SJSA1 (cell line): ENCODE results near the gene OIT3. TPM values are rescaled to one million over a fixed set of nuclear protein-coding genes. Genes with fewer than 3 reads are reported as not detected.
"Not testable (repeated sequence)": the region's sequence is repeated elsewhere in the genome, so short reads cannot be mapped to it uniquely, and the experiment has no call there.

Experiments
- DNase-seq, 2 experiments: peaks; one replicate each; pipeline ENCODE4 v3.0.0-alpha.2; 2015 to 2020; ENCODE audit warnings: low spot score in 2 of 2, low read depth in 1 of 2
- H3K27ac ChIP-seq: fragments of 250-450 bp; sonication (Bioruptor Pico); 2 replicates; pipeline ENCODE4 v1.5.1; 2020; ENCODE audit warnings: mild to moderate bottlenecking, moderate library complexity
- H3K27me3 ChIP-seq: fragments of 250-450 bp; sonication (Bioruptor Pico); replicated peaks from 2 replicates; pipeline ENCODE4 v1.5.1; 2020; ENCODE audit warnings: mild to moderate bottlenecking, moderate library complexity
- H3K36me3 ChIP-seq: fragments of 250-450 bp; sonication (Bioruptor Pico); 2 replicates; pipeline ENCODE4 v1.5.1; 2020; ENCODE audit warnings: mild to moderate bottlenecking
- H3K4me1 ChIP-seq: fragments of 250-450 bp; sonication (Bioruptor Pico); replicated peaks from 2 replicates; pipeline ENCODE4 v1.6.1; 2021; ENCODE audit warnings: mild to moderate bottlenecking
- H3K4me3 ChIP-seq: fragments of 250-450 bp; sonication (Bioruptor Pico); 2 replicates; pipeline ENCODE4 v1.5.1; 2020; ENCODE audit warnings: mild to moderate bottlenecking
- H3K9me3 ChIP-seq: fragments of 250-450 bp; sonication (Bioruptor Pico); replicated peaks from 2 replicates; pipeline ENCODE4 v1.5.1; 2020; ENCODE audit warnings: mild to moderate bottlenecking
- total RNA-seq: library from RNA; depleted of rRNA; stranded (reverse); fragments of >200 nt; shearing (Covaris generic); gene quantifications from 2 replicates; pipeline ENCODE4 v1.2.3, GENCODE V29; 2014

The OIT3 gene
- total RNA-seq, 1 experiment from 2014 or later: not detected

GRCh38 chr10:72885953-72886352, 7.6 kb upstream of the OIT3 start:
- peaks cover 27% of the 10 kb centered on the region for H3K36me3 ChIP-seq
- H3K4me3 ChIP-seq: no peak overlapping the region
- no peak for DNase-seq
- no peak overlapping the region for H3K27ac ChIP-seq
- H3K27me3 ChIP-seq: no peaks in the 10 kb centered on the region
- no peaks in the 10 kb centered on the region for H3K4me1 ChIP-seq
- no peaks in the 10 kb centered on the region for H3K9me3 ChIP-seq

GRCh38 chr10:72886621-72887020, 6.9 kb upstream of the OIT3 start:
- DNase-seq: no peak
- H3K27me3 ChIP-seq: no peaks in the 10 kb centered on the region
- no peak overlapping the region for H3K27ac ChIP-seq
- H3K36me3 ChIP-seq: peaks cover 27% of the 10 kb centered on the region
- H3K4me1 ChIP-seq: no peaks in the 10 kb centered on the region
- no peaks in the 10 kb centered on the region for H3K9me3 ChIP-seq
- H3K4me3 ChIP-seq: no peak overlapping the region

- Histone ChIP-seq H3K4me3 (no peak overlapping the region), H3K9me3 (no peaks in the 10 kb centered on the region), H3K27ac (no peak overlapping the region), H3K27me3 (no peaks in the 10 kb centered on the region), H3K4me1 (no peaks in the 10 kb centered on the region), H3K36me3 (peaks cover 27% of the 10 kb centered on the region)
- DNase-seq: no peak
These were observed 6.5 kb upstream of the OIT3 start for GRCh38 chr10:72887043-72887442.

GRCh38 chr10:72888151-72888638, 5.3 kb upstream of the OIT3 start:
- H3K36me3 ChIP-seq: peaks cover 27% of the 10 kb centered on the region
- DNase-seq: no peak
- no peaks in the 10 kb centered on the region for H3K4me1 ChIP-seq

GRCh38 chr10:72889391-72889831, 4.1 kb upstream of the OIT3 start:
- Histone ChIP-seq H3K4me3 (no peak overlapping the region), H3K36me3 (peaks cover 27% of the 10 kb centered on the region), H3K27ac (no peak overlapping the region), H3K27me3 (no peaks in the 10 kb centered on the region), H3K4me1 (no peaks in the 10 kb centered on the region), H3K9me3 (no peaks in the 10 kb centered on the region)
- DNase-seq: no peak

More at GRCh38 chr10:72888151-72888638, 5.3 kb upstream of the OIT3 start:
- H3K27ac ChIP-seq: no peak overlapping the region
- no peaks in the 10 kb centered on the region for H3K9me3 ChIP-seq
- no peak overlapping the region for H3K4me3 ChIP-seq
- no peaks in the 10 kb centered on the region for H3K27me3 ChIP-seq

GRCh38 chr10:72890086-72890485, 3.5 kb upstream of the OIT3 start:
- DNase-seq: no peak
- H3K27ac ChIP-seq: no peak overlapping the region
- H3K4me1 ChIP-seq: no peaks in the 10 kb centered on the region
- no peak overlapping the region for H3K4me3 ChIP-seq
- no peaks in the 10 kb centered on the region for H3K9me3 ChIP-seq
- H3K36me3 ChIP-seq: peaks cover 22% of the 10 kb centered on the region
- no peaks in the 10 kb centered on the region for H3K27me3 ChIP-seq

- Histone ChIP-seq H3K27me3 (no peaks in the 10 kb centered on the region), H3K9me3 (no peaks in the 10 kb centered on the region), H3K4me1 (no peaks in the 10 kb centered on the region), H3K36me3 (no peaks in the 10 kb centered on the region), H3K27ac (no peak overlapping the region), H3K4me3 (no peak overlapping the region)
- DNase-seq: no peak
These were observed 1.8 kb downstream of the OIT3 start for GRCh38 chr10:72895236-72895850.

- no peaks in the 10 kb centered on the region for H3K4me1 ChIP-seq
- H3K27ac ChIP-seq: no peak overlapping the region
- H3K9me3 ChIP-seq: no peaks in the 10 kb centered on the region
- DNase-seq: no peak
- no peaks in the 10 kb centered on the region for H3K27me3 ChIP-seq
- no peaks in the 10 kb centered on the region for H3K36me3 ChIP-seq
- no peak overlapping the region for H3K4me3 ChIP-seq
These were observed 5.1 kb downstream of the OIT3 start for GRCh38 chr10:72898616-72899015.

- Histone ChIP-seq H3K27ac (no peak overlapping the region), H3K4me3 (no peak overlapping the region), H3K4me1 (no peaks in the 10 kb centered on the region), H3K27me3 (no peaks in the 10 kb centered on the region), H3K9me3 (no peaks in the 10 kb centered on the region), H3K36me3 (no peaks in the 10 kb centered on the region)
- no peak for DNase-seq
These were observed 6.0 kb downstream of the OIT3 start for GRCh38 chr10:72899545-72899944.

- DNase-seq, H3K9me3 ChIP-seq, H3K27ac ChIP-seq, H3K27me3 ChIP-seq, H3K36me3 ChIP-seq, H3K4me3 ChIP-seq, H3K4me1 ChIP-seq: not testable (repeated sequence)
These were observed 10.5 kb downstream of the OIT3 start for GRCh38 chr10:72903941-72904446.

- Histone ChIP-seq H3K4me1 (no peaks in the 10 kb centered on the region), H3K27me3 (0 out of 2 replicates have a peak, but pooled peaks cover 2% of the 10 kb centered on the region), H3K36me3 (no peaks in the 10 kb centered on the region), H3K9me3 (no peaks in the 10 kb centered on the region), H3K27ac (no peak overlapping the region), H3K4me3 (no peak overlapping the region)
- no peak for DNase-seq
These were observed 11.3 kb downstream of the OIT3 start for GRCh38 chr10:72904806-72905205.

- no peak overlapping the region for H3K27ac ChIP-seq
- 0 out of 2 replicates have a peak, but pooled peaks cover 2% of the 10 kb centered on the region for H3K27me3 ChIP-seq
- no peaks in the 10 kb centered on the region for H3K36me3 ChIP-seq
- H3K4me1 ChIP-seq: no peaks in the 10 kb centered on the region
- no peak overlapping the region for H3K4me3 ChIP-seq
- no peak for DNase-seq
- H3K9me3 ChIP-seq: no peaks in the 10 kb centered on the region
These were observed 12.9 kb downstream of the OIT3 start for GRCh38 chr10:72906446-72906845.

GRCh38 chr10:72910705-72911104, 17.2 kb downstream of the OIT3 start:
- H3K4me1 ChIP-seq: no peaks in the 10 kb centered on the region
- H3K27me3 ChIP-seq: 0 out of 2 replicates have a peak, but pooled peaks cover 2% of the 10 kb centered on the region
- H3K4me3 ChIP-seq: no peak overlapping the region
- no peak for DNase-seq
- H3K27ac ChIP-seq: no peak overlapping the region
- no peaks in the 10 kb centered on the region for H3K9me3 ChIP-seq
- H3K36me3 ChIP-seq: no peaks in the 10 kb centered on the region

GRCh38 chr10:72911758-72912157, 18.2 kb downstream of the OIT3 start:
- Histone ChIP-seq H3K36me3 (no peaks in the 10 kb centered on the region), H3K4me3 (no peak overlapping the region), H3K27ac (no peak overlapping the region), H3K27me3 (0 out of 2 replicates have a peak, but pooled peaks cover 2% of the 10 kb centered on the region), H3K9me3 (no peaks in the 10 kb centered on the region), H3K4me1 (no peaks in the 10 kb centered on the region)
- no peak for DNase-seq
